Right atrium auricular region (tissue), 2 donors: Measurements from ENCODE around the gene FLYWCH2. TPM values are rescaled to one million over a fixed set of nuclear protein-coding genes. Genes with fewer than 3 reads are reported as not detected.

Experiments
- DNase-seq: peaks from one replicate; pipeline ENCODE4 v3.0.0-alpha.2; 2019; ENCODE audit warnings: low spot score
- H3K27ac ChIP-seq, 2 donors: fragments of 200-600 bp; sonication (generic); 1 replicate in 1 of 2; 2 replicates in 1 of 2; pipeline ENCODE4 v1.5.1; 2016 to 2019
- H3K27me3 ChIP-seq, 2 donors: fragments of 200-600 bp; sonication (generic); one replicate each; pipeline versions ENCODE4 v1.5.1 to v1.6.0; 2017 to 2019
- H3K36me3 ChIP-seq: fragments of 200-600 bp; sonication (generic); one replicate; pipeline ENCODE4 v1.5.1; 2016
- H3K4me1 ChIP-seq, 2 donors: fragments of 200-600 bp; sonication (generic); one replicate each; pipeline versions ENCODE4 v1.5.1 to v1.6.0; 2017 to 2019
- H3K4me3 ChIP-seq, 2 donors: fragments of 200-600 bp; sonication (generic); 1 replicate in 1 of 2; 2 replicates in 1 of 2; pipeline ENCODE4 v1.5.1; 2017 to 2019; ENCODE audit warnings: mild to moderate bottlenecking in 1 of 2, moderate library complexity in 1 of 2
- H3K9me3 ChIP-seq, 2 donors: fragments of 200-600 bp; sonication (generic); one replicate each; pipeline ENCODE4 v1.5.1; 2019
- total RNA-seq, 2 donors: library from RNA; depleted of rRNA; stranded (reverse); fragments of >200 nt; gene quantifications; one replicate each; pipeline ENCODE4 v1.1.0, GENCODE V29; 2016
- TF ChIP-seq, protein P1 (sequence below), 2 donors: fragments of 200-600 bp; sonication (generic); IDR thresholded peaks; one replicate each; pipeline ENCODE4 v1.5.1; 2019; ENCODE audit warnings: antibody characterized with exemption in 2 of 2

The FLYWCH2 gene
- total RNA-seq, 2 donors from 2014 or later: 48.2 to 57.9 TPM

DNA sequence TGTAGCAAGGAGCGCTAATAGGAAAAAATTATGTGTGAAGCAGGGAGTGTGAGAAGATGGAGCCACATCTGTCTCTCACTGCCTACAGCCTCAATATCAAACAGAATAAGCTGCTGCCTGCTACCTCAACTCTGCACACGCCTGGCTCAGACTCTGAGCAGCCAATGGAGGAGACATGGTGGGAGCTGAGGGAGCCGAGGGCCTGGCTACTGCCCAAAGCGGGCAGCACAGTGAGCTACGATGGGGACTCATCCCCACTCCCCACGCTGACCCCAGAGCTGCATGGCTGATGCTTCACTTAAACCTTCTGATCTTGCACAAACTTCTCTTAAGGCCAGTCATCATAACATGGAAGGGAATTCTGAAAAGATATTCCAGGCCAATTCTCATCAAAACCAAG, 11.1 kb upstream of the FLYWCH2 start:
- no peaks in the 10 kb centered on the region for H3K27me3 ChIP-seq
- no peak overlapping the region for H3K4me3 ChIP-seq
- H3K4me1 ChIP-seq: peaks cover 0 to 13% of the 10 kb centered on the region in 2 donors
- H3K36me3 ChIP-seq: no peaks in the 10 kb centered on the region
- TF ChIP-seq, protein P1, sequence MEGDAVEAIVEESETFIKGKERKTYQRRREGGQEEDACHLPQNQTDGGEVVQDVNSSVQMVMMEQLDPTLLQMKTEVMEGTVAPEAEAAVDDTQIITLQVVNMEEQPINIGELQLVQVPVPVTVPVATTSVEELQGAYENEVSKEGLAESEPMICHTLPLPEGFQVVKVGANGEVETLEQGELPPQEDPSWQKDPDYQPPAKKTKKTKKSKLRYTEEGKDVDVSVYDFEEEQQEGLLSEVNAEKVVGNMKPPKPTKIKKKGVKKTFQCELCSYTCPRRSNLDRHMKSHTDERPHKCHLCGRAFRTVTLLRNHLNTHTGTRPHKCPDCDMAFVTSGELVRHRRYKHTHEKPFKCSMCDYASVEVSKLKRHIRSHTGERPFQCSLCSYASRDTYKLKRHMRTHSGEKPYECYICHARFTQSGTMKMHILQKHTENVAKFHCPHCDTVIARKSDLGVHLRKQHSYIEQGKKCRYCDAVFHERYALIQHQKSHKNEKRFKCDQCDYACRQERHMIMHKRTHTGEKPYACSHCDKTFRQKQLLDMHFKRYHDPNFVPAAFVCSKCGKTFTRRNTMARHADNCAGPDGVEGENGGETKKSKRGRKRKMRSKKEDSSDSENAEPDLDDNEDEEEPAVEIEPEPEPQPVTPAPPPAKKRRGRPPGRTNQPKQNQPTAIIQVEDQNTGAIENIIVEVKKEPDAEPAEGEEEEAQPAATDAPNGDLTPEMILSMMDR (IDR thresholded peaks at IDR 0.05): no peak
- no peaks in the 10 kb centered on the region for H3K9me3 ChIP-seq
- no peak for DNase-seq
- H3K27ac ChIP-seq: no peak overlapping the region

DNA sequence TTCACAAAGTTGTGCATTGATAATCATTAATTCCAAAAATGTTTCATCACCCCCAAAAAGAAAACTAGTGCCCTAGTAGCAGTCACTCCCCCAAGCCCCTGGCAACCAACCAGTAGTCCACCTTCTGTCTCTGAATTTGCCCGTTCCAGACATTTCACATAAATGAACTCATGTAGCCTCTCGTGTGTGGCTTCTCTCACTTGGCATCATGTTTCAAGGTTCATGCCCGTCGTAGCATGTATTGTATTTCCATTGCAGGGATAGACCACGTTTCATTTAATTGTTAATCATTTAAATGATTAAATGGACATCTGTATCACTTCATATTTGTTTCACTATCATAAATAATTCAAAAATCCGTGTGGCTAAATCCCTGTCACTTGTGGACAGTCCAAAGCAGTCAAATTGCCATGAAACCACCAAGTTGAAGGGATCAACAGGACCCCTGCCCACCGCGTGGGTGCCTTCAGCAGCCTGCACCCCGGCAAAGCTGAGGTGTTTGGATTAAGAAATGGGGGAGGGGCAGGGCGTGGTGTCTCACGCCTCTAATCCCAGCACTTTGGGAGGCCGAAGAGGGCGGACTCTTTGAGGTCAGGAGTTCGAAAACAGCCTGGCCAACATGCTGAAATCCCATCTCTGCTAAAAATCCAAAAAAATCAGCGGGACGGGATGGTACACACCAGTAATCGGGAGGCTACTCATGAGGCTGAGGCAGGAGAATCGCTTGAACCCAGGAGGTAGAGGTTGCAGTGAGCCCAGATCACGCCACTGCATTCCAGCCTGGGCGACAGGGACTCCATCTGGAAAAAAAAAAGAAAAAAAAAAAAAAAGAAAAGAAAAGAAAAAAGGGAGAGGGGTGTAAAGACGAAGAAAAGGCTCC, 8.7 kb upstream of the FLYWCH2 start:
- H3K4me1 ChIP-seq: peaks cover 0 to 5% of the 10 kb centered on the region in 2 donors
- H3K27me3 ChIP-seq: no peaks in the 10 kb centered on the region
- no peaks in the 10 kb centered on the region for H3K36me3 ChIP-seq
- no peak overlapping the region for H3K27ac ChIP-seq
- TF ChIP-seq, protein P1 (IDR thresholded peaks at IDR 0.05): no peak
- H3K9me3 ChIP-seq: no peaks in the 10 kb centered on the region
- no peak overlapping the region for H3K4me3 ChIP-seq
- no peak for DNase-seq

DNA sequence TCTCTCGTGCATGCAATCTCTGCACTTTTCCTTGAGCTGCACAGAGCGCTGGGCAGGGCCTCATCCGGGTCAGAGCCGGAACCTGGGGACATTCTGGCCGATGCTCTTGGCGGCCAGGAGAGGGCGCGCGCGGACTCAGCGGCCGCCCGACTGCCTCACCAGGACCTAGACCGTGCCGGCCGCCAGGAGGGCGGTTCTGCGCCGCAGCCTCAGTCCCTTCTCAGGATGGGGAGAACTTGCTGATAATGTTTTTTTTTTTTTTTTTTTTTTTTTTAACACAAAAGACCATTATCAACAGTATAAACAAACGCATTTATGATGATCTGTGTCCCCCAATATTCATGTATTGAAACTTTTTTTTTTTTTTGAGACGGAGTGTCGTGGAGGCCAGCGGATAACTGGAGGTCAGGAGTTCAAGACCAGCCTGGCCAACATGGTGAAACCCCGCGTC, 8.1 kb upstream of the FLYWCH2 start:
- H3K4me3 ChIP-seq: no peak overlapping the region
- no peaks in the 10 kb centered on the region for H3K27me3 ChIP-seq
- DNase-seq: peak; percentile 77
- no peaks in the 10 kb centered on the region for H3K36me3 ChIP-seq
- no peak overlapping the region for H3K27ac ChIP-seq
- peaks cover 0 to 5% of the 10 kb centered on the region in 2 donors for H3K4me1 ChIP-seq
- no peaks in the 10 kb centered on the region for H3K9me3 ChIP-seq
- TF ChIP-seq, protein P1 (IDR thresholded peaks at IDR 0.05): peak; percentile 85 to 90

DNA sequence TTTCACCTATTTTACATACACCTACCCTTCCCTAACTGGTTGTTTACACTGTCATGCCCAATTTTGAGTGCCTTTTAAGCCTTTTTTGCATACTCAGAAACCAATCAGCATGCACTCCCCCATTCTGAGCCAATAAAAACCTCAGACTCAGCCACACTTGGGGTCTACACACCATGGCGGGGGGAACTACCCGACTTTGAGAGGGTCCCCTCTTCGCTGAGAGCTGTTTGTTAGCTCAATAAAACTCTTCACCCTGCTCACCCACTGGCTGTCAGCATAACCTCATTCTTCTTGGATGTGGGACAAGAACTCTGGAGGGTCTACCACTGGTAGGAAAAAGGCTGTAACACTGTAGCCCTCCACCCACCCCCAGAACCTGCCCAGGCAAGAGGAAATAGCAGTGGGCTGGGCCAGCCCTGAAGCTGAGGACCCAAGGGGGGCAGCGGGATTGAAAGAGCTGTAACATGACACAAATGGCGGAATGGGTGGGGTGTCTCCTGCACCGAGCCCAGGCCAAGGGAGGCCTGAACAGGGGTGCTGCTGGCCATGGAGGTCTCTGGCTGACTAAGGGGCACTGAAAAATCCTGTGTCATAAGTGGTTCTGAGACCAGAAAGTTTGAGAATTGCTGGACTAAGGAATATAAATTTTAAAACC, 3.0 kb upstream of the FLYWCH2 start:
- TF ChIP-seq, protein P1 (IDR thresholded peaks at IDR 0.05): no peak
- peaks cover 0 to 8% of the 10 kb centered on the region in 2 donors for H3K4me1 ChIP-seq
- H3K4me3 ChIP-seq: no peak overlapping the region
- H3K36me3 ChIP-seq: no peaks in the 10 kb centered on the region
- no peak overlapping the region for H3K27ac ChIP-seq
- no peak for DNase-seq
- no peaks in the 10 kb centered on the region for H3K9me3 ChIP-seq
- H3K27me3 ChIP-seq: no peaks in the 10 kb centered on the region

DNA sequence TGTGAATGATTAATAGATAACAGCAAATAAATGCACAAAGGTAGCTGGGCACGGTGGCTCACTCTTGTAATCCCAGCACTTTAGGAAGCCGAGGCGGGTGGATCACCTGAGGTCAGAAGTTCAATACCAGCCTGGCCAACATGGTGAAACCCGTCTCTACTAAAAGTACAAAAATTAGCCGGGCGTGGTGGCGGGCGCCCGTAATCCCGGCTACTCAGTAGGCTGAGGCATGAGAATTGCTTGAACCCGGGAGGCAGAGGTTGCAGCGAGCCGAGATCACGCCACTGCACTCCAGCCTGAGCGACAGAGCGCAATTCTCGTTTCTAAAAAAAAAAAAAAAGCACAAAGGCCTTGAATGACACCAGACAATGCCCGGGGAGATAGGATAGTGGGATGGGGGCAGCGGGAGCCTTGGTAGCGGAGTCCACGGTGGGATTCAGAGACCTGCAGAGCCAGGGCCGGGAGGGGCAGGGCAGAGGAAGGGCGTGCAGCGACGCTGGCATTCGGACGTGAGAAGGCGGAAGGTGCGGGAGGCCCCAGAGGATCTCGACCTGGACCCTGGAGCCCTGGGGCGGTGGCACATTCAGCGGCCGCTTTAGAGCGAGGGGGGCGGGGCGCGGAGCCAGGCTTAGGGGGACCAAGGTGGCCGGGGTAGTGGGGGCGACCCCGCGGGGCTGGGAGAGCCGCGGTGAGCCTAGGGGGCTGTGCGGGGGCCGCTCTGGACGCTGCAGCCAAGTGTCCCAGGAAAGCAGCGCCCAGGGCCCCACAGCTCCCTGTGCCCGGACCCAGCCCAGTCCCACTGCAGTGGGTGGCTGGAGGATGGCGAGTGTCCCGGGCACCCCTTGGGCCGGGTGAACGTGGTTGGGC, 999 bp upstream of the FLYWCH2 start:
- no peaks in the 10 kb centered on the region for H3K27me3 ChIP-seq
- TF ChIP-seq, protein P1 (IDR thresholded peaks at IDR 0.05): no peak
- peak overlapping the region; percentile 94 to 98 for H3K27ac ChIP-seq
- no peaks in the 10 kb centered on the region for H3K9me3 ChIP-seq
- peaks cover 0 to 8% of the 10 kb centered on the region in 2 donors for H3K4me1 ChIP-seq
- no peaks in the 10 kb centered on the region for H3K36me3 ChIP-seq
- no peak for DNase-seq
- peak overlapping the region; percentile 73 to 95 for H3K4me3 ChIP-seq
